T-cell (primary cell): ENCODE measurements around the gene DNAAF8. TPM values are rescaled to one million over a fixed set of nuclear protein-coding genes. Genes with fewer than 3 reads are reported as not detected.

Experiments
- ATAC-seq, 4 experiments: fragments of 200-7000 bp in 3 of 4; fragments of 150-1000 bp in 1 of 4; cut with Tn5 transposase; replicated peaks in 1 of 4; 1 replicate in 3 of 4; 2 replicates in 1 of 4; pipeline ENCODE4 v1.10.0; 2021; ENCODE audit warnings: moderate library complexity in 3 of 4, mild to moderate bottlenecking in 2 of 4, moderate number of reproducible peaks in 1 of 4
- CTCF ChIA-PET, 2 donors: fragments of 300-600 bp; sonication (Branson Sonifier 250); formaldehyde crosslinking; loops; one replicate each; lab custom pipeline; 2022; ENCODE audit warnings: antibody characterized with exemption in 2 of 2; lab: Charles Lee
- POLR2A ChIA-PET, 2 donors: fragments of 300-600 bp; sonication (Branson Sonifier 250); formaldehyde crosslinking; loops; one replicate each; lab custom pipeline; 2022; ENCODE audit warnings: antibody characterized with exemption in 2 of 2; lab: Charles Lee
- DNase-seq, 35 experiments: peaks; one replicate each; pipeline versions ENCODE4 v3.0.0 to v3.0.0-alpha.2; 2013 to 2023
- H3K27ac ChIP-seq: one replicate; pipeline ENCODE4 v1.5.1; 2013; ENCODE audit warnings: low read length
- H3K27me3 ChIP-seq, 2 experiments: replicated peaks in 1 of 2; 1 replicate in 1 of 2; 2 replicates in 1 of 2; pipeline versions ENCODE4 v1.6.1 to v1.7.0; 2013; ENCODE audit warnings: low read length in 1 of 2, mixed read lengths in 1 of 2; ENCODE audit not compliant: control insufficient read depth in 2 of 2, insufficient read depth in 2 of 2; ENCODE audit errors: extremely low read depth in 1 of 2
- H3K36me3 ChIP-seq, 2 donors: 1 replicate in 1 of 2; 2 replicates in 1 of 2; pipeline versions ENCODE4 v1.6.1 to v1.7.0; 2013; ENCODE audit warnings: low read length in 1 of 2; ENCODE audit not compliant: control insufficient read depth in 2 of 2, insufficient read depth in 1 of 2; ENCODE audit errors: extremely low read depth in 1 of 2
- H3K4me1 ChIP-seq, 2 experiments: 1 replicate in 1 of 2; 2 replicates in 1 of 2; pipeline versions ENCODE4 v1.6.1 to v1.7.0; 2013; ENCODE audit warnings: low read length in 2 of 2, mixed read lengths in 1 of 2; ENCODE audit not compliant: insufficient read depth in 2 of 2, control insufficient read depth in 1 of 2; ENCODE audit errors: extremely low read depth in 1 of 2
- H3K4me3 ChIP-seq, 2 donors: 1 replicate in 1 of 2; 2 replicates in 1 of 2; pipeline versions ENCODE4 v1.5.1 to v1.7.0; 2013; ENCODE audit warnings: mild to moderate bottlenecking in 2 of 2, low read length in 1 of 2, moderate library complexity in 1 of 2; ENCODE audit not compliant: control insufficient read depth in 1 of 2; ENCODE audit errors: extremely low read depth in 1 of 2
- H3K9me3 ChIP-seq: 2 replicates; pipeline ENCODE4 v1.7.0; 2013
- H3K27ac Mint-ChIP-seq, 2 donors: one replicate each; pipeline ENCODE4 v1.8.0; 2020 to 2021; ENCODE audit warnings: mild to moderate bottlenecking in 2 of 2, mixed read lengths in 2 of 2
- H3K27me3 Mint-ChIP-seq, 2 donors: one replicate each; pipeline ENCODE4 v1.8.0; 2021 to 2022; ENCODE audit warnings: mixed read lengths in 2 of 2
- H3K36me3 Mint-ChIP-seq: one replicate; pipeline ENCODE4 v1.8.0; 2021; ENCODE audit warnings: mixed read lengths
- H3K4me1 Mint-ChIP-seq, 3 donors: one replicate each; pipeline ENCODE4 v1.8.0; 2020 to 2022; ENCODE audit warnings: mixed read lengths in 3 of 3, mild to moderate bottlenecking in 1 of 3
- H3K4me3 Mint-ChIP-seq, 3 donors: one replicate each; pipeline ENCODE4 v1.8.0; 2020 to 2022; ENCODE audit warnings: mild to moderate bottlenecking in 3 of 3, mixed read lengths in 3 of 3, moderate library complexity in 3 of 3
- H3K9me3 Mint-ChIP-seq, 3 donors: one replicate each; pipeline ENCODE4 v1.8.0; 2020 to 2022; ENCODE audit warnings: mixed read lengths in 3 of 3
- WGBS: methylation state at CpG from one replicate; pipeline ENCODE4 v1.1.5; 2013; ENCODE audit warnings: missing lambda C conversion rate; ENCODE audit not compliant: insufficient coverage; 5-methylcytosine and 5-hydroxymethylcytosine counted together
- total RNA-seq, 35 experiments: library from RNA in 6 of 35; stranded (reverse) in 6 of 35; fragments of 120-200 nt in 1 of 35; gene quantifications; one replicate each; pipeline versions ENCODE4 v1.2.1 to v1.2.4 and lab custom pipeline; 2013 to 2026

The DNAAF8 gene
- total RNA-seq, 5 donors from 2014 or later (not counting 1 experiment from before 2014, with no cell fraction given), result 0.13 to 0.70 (median 0.34) TPM; not detected in 1

- Mint-ChIP-seq H3K4me1 (peaks cover 8 to 11% (median 11%) of the 10 kb centered on the region in 3 donors), H3K4me3 (no peak overlapping the region), H3K27ac (no peak overlapping the region), H3K36me3 (peaks cover 9% of the 10 kb centered on the region), H3K9me3 (no peaks in the 10 kb centered on the region), H3K27me3 (no peaks in the 10 kb centered on the region)
- WGBS, result 93% methylated on average over 39 of the region's 39 CpGs
- DNase-seq (no peak), ATAC-seq (no peak)
- ChIA-PET CTCF (no interaction called here), POLR2A (no interaction called here)
- Histone ChIP-seq H3K4me3 (no peak overlapping the region), H3K9me3 (no peaks in the 10 kb centered on the region), H3K36me3 (peaks cover 9 to 34% of the 10 kb centered on the region in 2 donors), H3K27me3 (no peaks in the 10 kb centered on the region), H3K27ac (no peak overlapping the region), H3K4me1 (peaks cover 3 to 16% of the 10 kb centered on the region in 2 experiments)
Observed at GRCh38 chr16:4687946-4688673, 46.2 kb upstream of the DNAAF8 start.

- peaks cover 9% of the 10 kb centered on the region for H3K36me3 Mint-ChIP-seq
Observed at GRCh38 chr16:4688674-4689045, 45.7 kb upstream of the DNAAF8 start.

DNA sequence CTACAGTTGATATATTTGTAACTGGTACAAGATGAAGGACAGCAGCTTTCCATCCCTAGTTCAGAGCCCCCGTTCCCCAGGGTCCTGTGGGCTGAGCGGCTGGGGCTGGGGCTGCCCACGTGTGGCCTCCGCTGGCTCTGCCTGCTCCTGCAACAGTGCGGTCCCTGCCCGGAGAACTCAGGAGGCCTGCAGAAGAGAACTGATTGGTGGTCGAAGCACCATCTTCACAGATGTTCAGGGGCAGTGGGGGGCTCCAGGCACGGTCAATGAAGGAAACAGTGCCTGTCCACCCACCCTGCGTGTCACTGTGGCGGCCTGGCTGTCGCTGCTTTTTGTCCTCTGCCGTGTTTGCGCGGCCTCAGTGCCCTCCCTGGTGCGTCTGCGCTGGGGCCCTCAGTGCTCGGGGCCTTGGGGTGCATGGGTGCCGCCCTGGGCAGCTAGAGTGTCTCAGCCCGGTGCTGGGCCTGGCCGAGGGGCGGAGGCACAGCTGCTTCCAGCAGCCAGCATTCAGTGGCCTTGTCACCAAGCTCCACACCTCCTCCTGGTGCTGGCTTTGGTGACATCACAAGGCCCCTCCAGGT lies 45.2 kb upstream of the DNAAF8 start:
- H3K4me1 ChIP-seq, result peaks cover 3 to 17% of the 10 kb centered on the region in 2 experiments
- H3K27ac ChIP-seq, result no peak overlapping the region
- no peak for ATAC-seq
- H3K9me3 Mint-ChIP-seq, result no peaks in the 10 kb centered on the region
- H3K27me3 ChIP-seq, result no peaks in the 10 kb centered on the region
- no peaks in the 10 kb centered on the region for H3K9me3 ChIP-seq
- ChIA-PET POLR2A (interaction anchor here in 1 of 2 donors (0.7 kb wide), 1 partner anchor 26 kb away, joined by 8 read pairs; no protein-coding TSS in a partner anchor), CTCF (no interaction called here)
- peaks cover 9% of the 10 kb centered on the region for H3K36me3 Mint-ChIP-seq
- no peak overlapping the region for H3K27ac Mint-ChIP-seq
- peaks cover 9 to 24% of the 10 kb centered on the region in 2 donors for H3K36me3 ChIP-seq
- H3K4me3 Mint-ChIP-seq, result no peak overlapping the region
- 95% methylated on average over 21 of the region's 21 CpGs for WGBS
- H3K4me3 ChIP-seq, result no peak overlapping the region
- H3K27me3 Mint-ChIP-seq, result no peaks in the 10 kb centered on the region
- no peak for DNase-seq
- H3K4me1 Mint-ChIP-seq, result peaks cover 10 to 13% (median 11%) of the 10 kb centered on the region in 3 donors

More at GRCh38 chr16:4688674-4689045, 45.7 kb upstream of the DNAAF8 start:
- ChIA-PET POLR2A (no interaction called here), CTCF (no interaction called here)
- 93% methylated on average over 12 of the region's 22 CpGs for WGBS
- no peak overlapping the region for H3K27ac Mint-ChIP-seq
- no peaks in the 10 kb centered on the region for H3K9me3 Mint-ChIP-seq
- Histone ChIP-seq H3K4me3 (no peak overlapping the region), H3K27ac (no peak overlapping the region), H3K9me3 (no peaks in the 10 kb centered on the region), H3K27me3 (no peaks in the 10 kb centered on the region), H3K4me1 (peaks cover 3 to 17% of the 10 kb centered on the region in 2 experiments), H3K36me3 (peaks cover 9 to 30% of the 10 kb centered on the region in 2 donors)
- no peak overlapping the region for H3K4me3 Mint-ChIP-seq
- no peak for ATAC-seq
- no peaks in the 10 kb centered on the region for H3K27me3 Mint-ChIP-seq
- H3K4me1 Mint-ChIP-seq, result peaks cover 10 to 13% (median 11%) of the 10 kb centered on the region in 3 donors
- no peak for DNase-seq

GRCh38 chr16:4689864-4690704 lies 44.3 kb upstream of the DNAAF8 start:
- DNase-seq (no peak), ATAC-seq (no peak)
- peaks cover 11 to 15% (median 14%) of the 10 kb centered on the region in 3 donors for H3K4me1 Mint-ChIP-seq
- peaks cover 6% of the 10 kb centered on the region for H3K36me3 Mint-ChIP-seq
- WGBS, result 94% methylated on average over 23 of the region's 31 CpGs
- no peak overlapping the region for H3K27ac Mint-ChIP-seq
- Histone ChIP-seq H3K27me3 (no peaks in the 10 kb centered on the region), H3K9me3 (no peaks in the 10 kb centered on the region), H3K36me3 (peaks cover 9 to 21% of the 10 kb centered on the region in 2 donors), H3K4me1 (peaks cover 5 to 26% of the 10 kb centered on the region in 2 experiments), H3K4me3 (no peak overlapping the region), H3K27ac (no peak overlapping the region)
- POLR2A ChIA-PET, result interaction anchor here in 1 of 2 donors (0.7 kb wide), 1 partner anchor 25 kb away, joined by 8 read pairs; no protein-coding TSS in a partner anchor
- CTCF ChIA-PET, result no interaction called here
- H3K9me3 Mint-ChIP-seq, result no peaks in the 10 kb centered on the region
- no peaks in the 10 kb centered on the region for H3K27me3 Mint-ChIP-seq
- H3K4me3 Mint-ChIP-seq, result no peak overlapping the region

DNA sequence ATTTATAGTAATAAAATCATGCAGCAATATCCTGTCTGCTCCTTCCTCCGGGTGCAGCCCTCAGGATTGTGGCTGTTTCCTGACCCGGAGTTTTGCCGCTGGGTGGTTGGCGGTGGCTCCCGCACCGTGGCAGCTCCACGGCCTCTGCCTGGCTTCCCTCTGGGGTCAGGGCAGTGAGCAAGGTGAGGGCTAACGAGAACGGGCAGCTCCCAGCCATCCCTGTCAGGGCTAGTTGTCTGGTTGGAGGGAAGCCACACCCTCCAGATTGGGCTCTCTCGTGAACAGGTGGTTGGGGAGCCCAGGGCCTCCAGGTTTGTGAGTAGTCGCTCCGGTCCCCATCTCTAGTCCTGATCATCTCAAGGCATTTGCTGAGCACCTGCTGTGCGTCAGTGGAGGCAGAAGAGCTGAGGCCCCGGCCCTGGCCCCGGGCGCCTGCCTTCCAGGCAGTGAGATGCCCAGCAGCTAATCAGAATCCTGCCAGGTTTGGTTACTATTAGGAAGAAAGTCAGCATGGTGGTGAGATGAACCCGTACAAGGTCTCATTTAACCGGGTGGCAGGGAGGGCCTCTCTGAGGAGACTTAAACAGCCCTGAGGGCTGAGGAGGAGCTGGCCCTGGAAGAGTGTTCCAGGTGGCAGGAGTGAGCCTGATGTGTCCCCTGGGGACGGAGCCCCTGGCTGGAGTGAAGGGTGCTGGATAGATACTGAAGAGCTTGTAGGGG lies 43.2 kb upstream of the DNAAF8 start:
- Mint-ChIP-seq H3K36me3 (peaks cover 8% of the 10 kb centered on the region), H3K27me3 (no peaks in the 10 kb centered on the region), H3K4me3 (peak overlapping the region; percentile 47 to 59 (median 59)), H3K27ac (peak overlapping the region; percentile 56 to 76), H3K9me3 (no peaks in the 10 kb centered on the region), H3K4me1 (peaks cover 17 to 22% (median 19%) of the 10 kb centered on the region in 3 donors)
- CTCF ChIA-PET, result no interaction called here
- H3K36me3 ChIP-seq, result peaks cover 5 to 22% of the 10 kb centered on the region in 2 donors
- POLR2A ChIA-PET, result interaction anchor here in 1 of 2 donors (0.5 kb wide), 1 partner anchor 63 kb away, joined by 6 read pairs; no protein-coding TSS in a partner anchor
- no peak overlapping the region for H3K4me3 ChIP-seq
- no peak for DNase-seq
- H3K9me3 ChIP-seq, result no peaks in the 10 kb centered on the region
- peaks cover 5 to 36% of the 10 kb centered on the region in 2 experiments for H3K4me1 ChIP-seq
- 88% methylated on average over 13 of the region's 19 CpGs for WGBS
- H3K27me3 ChIP-seq, result no peaks in the 10 kb centered on the region
- ATAC-seq, result no peak
- no peak overlapping the region for H3K27ac ChIP-seq
